Ovary (tissue), 3 donors: ENCODE measurements around the gene ZNF362.

ENCODE experiments used
- CTCF ChIP-seq, 3 donors: fragments of 450-650 bp in 2 of 3; fragments of 200-600 bp in 1 of 3; IDR thresholded peaks; one replicate each; pipeline versions ENCODE4 v1.5.1 to v1.8.0; 2016 to 2022; ENCODE audit warnings: antibody characterized with exemption in 3 of 3, mild to moderate bottlenecking in 1 of 3
- POLR2A ChIP-seq: fragments of 450-650 bp; IDR thresholded peaks from one replicate; pipeline ENCODE4 v1.6.1; 2017; ENCODE audit warnings: antibody characterized with exemption, mild to moderate bottlenecking, moderate library complexity
- donor health status: DM: no; HTN: no; CAD: no.

- TF ChIP-seq CTCF (IDR thresholded peaks at IDR 0.05) (no peak), POLR2A (no peak)
Observed at GRCh38 chr1:33257772-33258712, 1.8 kb downstream of the ZNF362 start.
